ES-I3 (cell line): ENCODE measurements around the gene DLAT.

ENCODE experiments used
- H3K36me3 ChIP-seq: 2 replicates; pipeline ENCODE4 v1.6.1; 2013; ENCODE audit warnings: mild to moderate bottlenecking, low read length, control low read depth, moderate library complexity; ENCODE audit not compliant: insufficient read depth
- H3K4me1 ChIP-seq: 2 replicates; pipeline ENCODE4 v1.6.1; 2013; ENCODE audit warnings: mild to moderate bottlenecking, control low read depth, low read length; ENCODE audit not compliant: insufficient read depth
- H3K9ac ChIP-seq: 2 replicates; pipeline ENCODE4 v1.6.1; 2013; ENCODE audit warnings: low read depth, mild to moderate bottlenecking, low read length, moderate library complexity
- H3K9me3 ChIP-seq: 2 replicates; pipeline ENCODE4 v1.6.1; 2013; ENCODE audit warnings: mild to moderate bottlenecking, low read length, moderate library complexity; ENCODE audit not compliant: control insufficient read depth, insufficient read depth

Gene DLAT

GRCh38 chr11:112024773-112025678 lies at the start of gene DLAT:
Gene DLAT, plus strand, starts transcription at chr11:112025408. Its CDS starts 65 bp downstream, at chr11:112025473.
- Histone ChIP-seq H3K36me3 (peaks cover 16% of the 10 kb centered on the region), H3K4me1 (no peaks in the 10 kb centered on the region), H3K9me3 (no peaks in the 10 kb centered on the region), H3K9ac (peak within 1 kb of the TSS; percentile 97)

- Histone ChIP-seq H3K9me3 (no peaks in the 10 kb centered on the region), H3K9ac (peak overlapping the region; percentile 84), H3K4me1 (peaks cover 7% of the 10 kb centered on the region; the same call in 1 of the 2 replicates), H3K36me3 (no peaks in the 10 kb centered on the region)
Observed at GRCh38 chr11:111976119-111976766, 49.0 kb upstream of the DLAT start.

GRCh38 chr11:111976767-111977145 lies 48.5 kb upstream of the DLAT start:
- no peaks in the 10 kb centered on the region for H3K9me3 ChIP-seq
- peaks cover 11% of the 10 kb centered on the region for H3K4me1 ChIP-seq
- peak overlapping the region; percentile 84 for H3K9ac ChIP-seq
- H3K36me3 ChIP-seq = no peaks in the 10 kb centered on the region

DNA sequence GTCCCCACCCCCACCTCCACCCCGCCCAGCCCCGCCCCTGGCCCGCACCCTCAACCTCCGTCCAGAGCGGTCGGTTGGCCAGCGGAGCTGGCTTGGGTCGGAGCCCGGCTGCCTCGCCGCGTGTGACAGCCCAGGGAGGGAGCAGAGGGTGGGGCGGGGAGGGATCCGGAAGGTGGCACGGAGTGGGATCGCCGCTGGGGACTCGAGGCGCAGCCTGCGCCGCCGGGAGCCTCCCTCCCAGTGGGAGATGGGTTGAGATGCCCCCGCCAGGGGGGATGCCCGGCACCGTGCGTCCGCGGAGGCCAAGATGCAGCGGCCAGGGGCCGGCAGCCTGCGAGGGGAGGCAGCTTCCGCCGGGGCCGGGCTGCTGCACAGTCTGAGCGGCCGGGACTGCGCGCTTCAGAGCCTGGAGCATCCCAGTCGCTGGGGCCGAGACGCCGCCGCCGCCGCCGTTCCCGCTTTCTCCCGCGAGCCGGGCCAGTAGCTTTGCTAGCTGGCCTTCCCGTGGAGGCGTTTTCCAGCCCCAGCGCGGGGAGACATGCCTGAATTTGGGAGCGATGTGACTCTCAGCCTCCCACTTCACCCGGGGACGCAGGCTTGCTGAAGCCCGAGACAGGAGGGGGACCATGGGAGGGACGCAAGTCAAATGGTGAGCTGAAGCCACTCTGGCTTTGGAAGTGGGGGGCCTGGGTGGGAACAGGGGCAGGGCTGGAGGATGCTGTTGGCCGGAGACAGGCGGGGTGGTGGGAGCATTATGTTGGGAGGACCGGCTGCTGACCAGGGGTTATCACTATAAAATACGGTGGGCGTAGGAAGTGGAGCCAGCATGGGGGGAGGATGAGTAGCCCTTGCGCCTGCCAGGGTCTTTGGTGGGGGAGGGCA lies 47.8 kb upstream of the DLAT start:
- Histone ChIP-seq H3K9me3 (no peaks in the 10 kb centered on the region), H3K4me1 (peaks cover 16% of the 10 kb centered on the region), H3K36me3 (no peaks in the 10 kb centered on the region), H3K9ac (peak overlapping the region; percentile 56; the same call in 1 of the 2 replicates)

DNA sequence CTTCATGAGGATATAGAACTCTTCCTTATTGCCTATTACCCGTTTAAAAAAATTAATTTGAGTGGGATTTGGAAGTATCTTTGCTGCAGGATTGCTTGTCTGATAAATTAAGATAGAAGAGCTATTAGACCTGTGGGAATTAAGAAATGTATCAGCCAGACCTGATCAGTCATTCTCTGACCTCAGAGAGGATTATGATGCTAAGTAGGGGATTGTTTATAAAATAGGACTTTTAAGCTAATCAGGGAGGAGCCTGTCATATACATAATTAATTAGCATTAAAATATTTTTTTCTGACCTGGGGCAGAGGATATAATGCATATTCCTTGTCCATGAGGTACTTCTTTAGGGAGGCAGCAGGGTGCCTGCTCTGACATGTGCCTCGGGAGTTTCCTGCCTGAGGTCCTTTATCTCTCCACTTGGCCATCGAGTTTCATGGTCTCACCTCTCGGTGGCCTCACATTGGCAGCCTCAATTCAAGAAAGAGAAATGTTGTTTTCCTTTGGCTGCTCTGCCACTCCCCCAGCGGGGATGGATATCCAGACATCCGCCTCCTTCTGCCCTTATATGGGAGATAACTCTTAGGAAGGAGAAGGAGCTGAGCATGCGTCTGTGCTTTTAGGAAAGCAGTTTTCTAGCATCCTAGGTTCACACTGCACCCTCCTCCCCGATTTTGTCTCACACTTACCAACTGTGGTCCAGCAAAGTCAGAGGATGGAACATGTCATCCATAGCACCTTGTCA lies 47.0 kb upstream of the DLAT start:
- peaks cover 23% of the 10 kb centered on the region for H3K4me1 ChIP-seq
- no peaks in the 10 kb centered on the region for H3K36me3 ChIP-seq
- H3K9me3 ChIP-seq = no peaks in the 10 kb centered on the region
- peak overlapping the region; percentile 56; the same call in 1 of the 2 replicates for H3K9ac ChIP-seq

DNA sequence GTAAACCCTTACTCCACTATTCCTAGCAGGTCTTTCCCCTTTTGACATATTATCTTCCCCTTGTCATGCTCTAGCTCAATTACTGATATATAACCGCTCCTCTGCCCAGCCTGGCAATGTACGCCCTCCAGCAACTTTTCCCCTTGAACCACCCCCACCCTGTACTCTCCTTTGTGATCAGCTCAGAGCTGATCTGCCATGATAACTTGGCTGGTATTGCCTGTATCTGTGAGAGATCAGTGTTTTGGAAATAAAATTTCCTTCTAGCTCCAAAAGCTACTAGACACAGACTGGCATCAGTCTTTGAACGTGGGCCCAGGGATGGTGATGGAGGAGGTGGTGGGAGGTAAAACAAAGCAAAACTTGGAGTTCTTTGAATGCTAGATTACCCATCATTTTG lies 45.1 kb upstream of the DLAT start:
- Histone ChIP-seq H3K36me3 (peaks cover under 1% of the 10 kb centered on the region; the same call in 1 of the 2 replicates), H3K4me1 (peaks cover 29% of the 10 kb centered on the region), H3K9ac (no peak overlapping the region), H3K9me3 (no peaks in the 10 kb centered on the region)

DNA sequence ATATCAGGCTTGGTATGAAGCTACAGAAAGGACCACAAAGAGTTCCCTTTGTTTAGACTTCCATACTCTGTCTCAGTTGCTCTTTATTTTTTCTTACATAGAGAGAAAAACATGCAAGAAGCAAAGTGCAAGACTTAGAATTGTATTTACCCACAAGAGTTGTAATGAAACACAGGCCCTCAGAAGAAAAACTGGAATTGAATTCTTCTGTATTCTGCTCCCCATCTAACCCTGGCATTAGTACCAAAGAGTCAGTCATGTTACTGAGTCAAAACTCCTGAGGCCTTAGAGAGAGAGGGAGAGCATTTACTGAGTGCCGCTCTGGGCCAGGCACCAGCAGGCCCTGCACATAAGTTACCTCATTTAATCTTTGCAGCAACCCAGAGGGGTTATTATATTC lies 43.9 kb upstream of the DLAT start:
- H3K4me1 ChIP-seq = peaks cover 29% of the 10 kb centered on the region
- peaks cover 5% of the 10 kb centered on the region; the same call in 1 of the 2 replicates for H3K36me3 ChIP-seq
- H3K9me3 ChIP-seq = no peaks in the 10 kb centered on the region
- H3K9ac ChIP-seq = no peak overlapping the region

DNA sequence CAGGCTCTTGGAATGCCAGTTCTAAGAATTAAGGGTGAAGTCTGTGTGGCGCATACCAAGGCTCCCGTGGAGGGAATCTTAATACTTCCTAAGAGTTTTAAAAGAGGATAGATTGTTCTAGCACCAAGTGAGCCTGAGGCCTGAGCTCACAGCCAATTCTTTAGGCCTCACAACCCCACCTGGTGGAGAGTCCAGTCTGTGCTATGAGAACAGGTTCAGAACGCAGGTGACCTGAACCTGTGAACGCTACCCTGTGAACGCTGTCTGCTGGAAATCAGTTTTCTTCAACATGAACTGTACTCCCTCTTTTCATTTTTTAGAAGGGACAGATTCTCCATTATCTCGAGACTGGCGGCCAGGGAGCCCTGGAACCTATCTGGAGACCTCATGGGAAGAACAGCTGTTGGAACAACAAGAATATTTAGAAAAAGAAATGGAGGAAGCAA lies 43.2 kb upstream of the DLAT start:
- peak overlapping the region; percentile 60 for H3K9ac ChIP-seq
- peaks cover 29% of the 10 kb centered on the region for H3K4me1 ChIP-seq
- no peaks in the 10 kb centered on the region for H3K9me3 ChIP-seq
- H3K36me3 ChIP-seq = peaks cover 5% of the 10 kb centered on the region; the same call in 1 of the 2 replicates

DNA sequence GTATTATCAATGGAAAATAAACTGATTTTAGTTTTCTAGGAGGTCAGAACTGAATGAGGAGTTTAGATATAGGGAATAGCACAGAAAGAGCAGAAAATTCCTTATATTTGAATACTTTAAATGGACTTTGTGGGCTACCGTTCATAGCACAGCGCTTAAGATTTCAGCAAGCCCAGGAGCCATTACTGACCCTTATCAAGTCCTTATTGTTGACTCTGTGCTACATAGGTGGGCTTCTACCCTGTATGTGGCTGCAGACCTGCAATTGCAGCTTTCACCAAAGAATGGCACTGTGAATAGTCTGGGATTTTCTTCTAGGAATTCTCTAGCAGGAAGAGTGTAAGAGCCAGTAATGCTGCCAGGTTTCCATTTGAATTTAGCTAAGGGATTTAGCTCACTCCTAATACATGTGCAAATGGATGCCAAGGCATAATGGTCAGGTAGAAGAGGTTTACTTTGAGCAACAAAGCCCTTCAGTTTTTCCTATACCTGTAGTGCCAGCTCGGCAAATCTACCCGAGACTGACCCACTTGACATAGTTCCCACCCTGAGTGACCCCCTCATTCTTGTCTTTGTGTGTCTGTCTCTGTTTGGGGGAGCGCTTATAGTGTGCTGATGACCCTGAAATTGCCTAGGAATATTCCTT lies 42.5 kb upstream of the DLAT start:
- Histone ChIP-seq H3K9me3 (no peaks in the 10 kb centered on the region), H3K9ac (peak overlapping the region; percentile 60), H3K36me3 (peaks cover 5% of the 10 kb centered on the region; the same call in 1 of the 2 replicates), H3K4me1 (peaks cover 29% of the 10 kb centered on the region)

GRCh38 chr11:111983187-111983986 lies 41.8 kb upstream of the DLAT start:
- peak overlapping the region; percentile 60 for H3K9ac ChIP-seq
- no peaks in the 10 kb centered on the region for H3K9me3 ChIP-seq
- peaks cover 5% of the 10 kb centered on the region; the same call in 1 of the 2 replicates for H3K36me3 ChIP-seq
- H3K4me1 ChIP-seq = peaks cover 29% of the 10 kb centered on the region

DNA sequence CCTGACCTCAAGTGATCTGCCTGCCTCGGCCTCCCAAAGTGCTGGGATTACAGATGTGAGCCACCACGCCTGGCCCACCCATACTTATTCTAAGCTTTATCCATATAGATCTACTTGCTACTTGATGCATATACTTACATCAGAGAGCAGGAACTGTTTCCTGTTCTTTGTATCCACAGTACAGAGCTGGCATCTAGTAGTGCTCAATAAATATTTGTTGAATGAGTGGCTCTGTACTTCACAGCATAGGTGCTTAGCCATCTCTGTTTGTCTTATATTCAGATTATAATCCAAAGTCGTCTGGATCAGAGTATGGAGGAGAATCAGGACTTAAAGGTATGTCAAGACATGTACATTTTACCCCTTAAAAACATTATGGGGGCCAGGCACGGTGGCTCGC lies 38.6 kb upstream of the DLAT start:
- Histone ChIP-seq H3K4me1 (peaks cover 19% of the 10 kb centered on the region), H3K9ac (no peak overlapping the region), H3K36me3 (peaks cover 5% of the 10 kb centered on the region; the same call in 1 of the 2 replicates), H3K9me3 (no peaks in the 10 kb centered on the region)

DNA sequence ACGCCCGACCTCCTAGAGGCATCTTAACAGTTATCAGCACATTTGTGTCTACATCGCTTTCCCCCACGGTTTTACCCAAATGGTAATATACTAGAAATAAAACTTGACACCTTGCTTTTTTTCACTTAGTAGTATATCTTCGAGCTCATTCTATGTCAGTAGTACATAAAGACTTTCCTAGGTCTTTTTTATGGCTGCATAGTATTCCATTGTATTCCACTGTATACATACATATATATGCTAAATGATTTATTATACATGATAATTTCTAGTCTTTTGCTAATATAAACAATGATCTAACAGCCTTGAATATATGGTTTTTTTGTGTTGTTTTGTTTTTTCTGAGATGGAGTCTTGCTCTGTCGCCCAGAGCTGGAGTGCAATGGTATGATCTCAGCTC lies 34.8 kb upstream of the DLAT start:
- H3K9me3 ChIP-seq = no peaks in the 10 kb centered on the region
- H3K36me3 ChIP-seq = 0 out of 2 replicates have a peak, but pooled peaks cover 7% of the 10 kb centered on the region
- no peak overlapping the region for H3K9ac ChIP-seq
- no peaks in the 10 kb centered on the region for H3K4me1 ChIP-seq
